ENCODE measurements around the gene TRA2B.

TRA2B gene

DNA sequence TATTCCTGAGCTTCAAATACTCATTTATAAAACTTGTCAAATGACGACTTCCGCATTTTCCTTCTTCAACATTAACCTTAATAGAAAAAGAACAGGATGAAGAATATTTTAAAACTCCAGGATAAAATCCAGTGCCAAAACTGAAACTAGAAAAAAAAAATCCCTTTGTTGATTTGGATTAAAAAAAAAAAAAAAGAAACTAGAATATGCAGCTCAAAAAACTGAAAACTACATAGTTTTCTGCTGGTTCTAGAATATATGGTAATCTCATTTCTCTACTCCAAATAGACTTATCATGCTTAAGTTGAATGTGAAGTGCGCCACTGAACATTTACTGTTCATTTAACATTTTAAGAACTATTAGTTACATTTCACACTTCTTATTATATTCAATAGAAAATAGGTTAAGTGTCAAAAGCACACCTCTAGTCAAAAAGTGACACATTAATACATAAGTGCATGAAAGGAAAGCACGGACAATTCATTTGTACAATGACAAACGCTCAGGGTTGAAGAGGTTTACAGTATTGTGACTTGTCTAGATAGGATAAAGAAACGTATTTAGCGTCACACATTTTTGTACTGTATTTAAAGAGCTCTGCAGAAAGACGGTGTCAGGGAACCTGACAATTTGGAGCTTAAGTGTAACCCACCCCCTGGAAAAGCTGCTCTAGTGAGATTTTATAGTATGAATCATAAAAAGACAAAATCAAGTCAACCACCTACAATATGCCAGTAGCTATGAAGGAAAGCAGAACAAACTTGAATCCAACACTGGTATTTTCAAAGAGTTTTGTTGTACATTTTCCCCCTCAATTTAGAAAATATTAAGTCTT is 5.8 kb downstream of the TRA2B start:
- TF ChIP-seq ZNF8 (CRISPR knock-in tag; IDR thresholded peaks at IDR 0.05) (no peak), TCF4 (CRISPR knock-in tag; IDR thresholded peaks at IDR 0.05; ENCODE audit: borderline replicate concordance) (no peak), ZNF70 (CRISPR knock-in tag; IDR thresholded peaks at IDR 0.05) (no peak), RARB (CRISPR knock-in tag; IDR thresholded peaks at IDR 0.05) (no peak), BACH2 (CRISPR knock-in tag; IDR thresholded peaks at IDR 0.05; ENCODE audit: borderline replicate concordance) (no peak), PPARA (CRISPR knock-in tag; IDR thresholded peaks at IDR 0.05; ENCODE audit: borderline replicate concordance) (no peak), ZC3H10 (CRISPR knock-in tag; IDR thresholded peaks at IDR 0.05) (no peak), GLIS3 (CRISPR knock-in tag; IDR thresholded peaks at IDR 0.05) (no peak), OSR1 (CRISPR knock-in tag; IDR thresholded peaks at IDR 0.05) (no peak), ISL1 (CRISPR knock-in tag; IDR thresholded peaks at IDR 0.05) (no peak), ZFP30 (CRISPR knock-in tag; IDR thresholded peaks at IDR 0.05) (no peak), ESRRG (CRISPR knock-in tag; IDR thresholded peaks at IDR 0.05) (no peak), TOX (CRISPR knock-in tag; IDR thresholded peaks at IDR 0.05; ENCODE audit: borderline replicate concordance) (no peak), ARNTL (CRISPR knock-in tag; IDR thresholded peaks at IDR 0.05; ENCODE audit: borderline replicate concordance, low read depth) (no peak)
- TF ChIP-seq, protein P1, sequence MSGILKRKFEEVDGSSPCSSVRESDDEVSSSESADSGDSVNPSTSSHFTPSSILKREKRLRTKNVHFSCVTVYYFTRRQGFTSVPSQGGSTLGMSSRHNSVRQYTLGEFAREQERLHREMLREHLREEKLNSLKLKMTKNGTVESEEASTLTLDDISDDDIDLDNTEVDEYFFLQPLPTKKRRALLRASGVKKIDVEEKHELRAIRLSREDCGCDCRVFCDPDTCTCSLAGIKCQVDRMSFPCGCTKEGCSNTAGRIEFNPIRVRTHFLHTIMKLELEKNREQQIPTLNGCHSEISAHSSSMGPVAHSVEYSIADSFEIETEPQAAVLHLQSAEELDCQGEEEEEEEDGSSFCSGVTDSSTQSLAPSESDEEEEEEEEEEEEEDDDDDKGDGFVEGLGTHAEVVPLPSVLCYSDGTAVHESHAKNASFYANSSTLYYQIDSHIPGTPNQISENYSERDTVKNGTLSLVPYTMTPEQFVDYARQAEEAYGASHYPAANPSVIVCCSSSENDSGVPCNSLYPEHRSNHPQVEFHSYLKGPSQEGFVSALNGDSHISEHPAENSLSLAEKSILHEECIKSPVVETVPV (CRISPR knock-in tag; IDR thresholded peaks at IDR 0.05), result no peak
- TF ChIP-seq, protein P2, sequence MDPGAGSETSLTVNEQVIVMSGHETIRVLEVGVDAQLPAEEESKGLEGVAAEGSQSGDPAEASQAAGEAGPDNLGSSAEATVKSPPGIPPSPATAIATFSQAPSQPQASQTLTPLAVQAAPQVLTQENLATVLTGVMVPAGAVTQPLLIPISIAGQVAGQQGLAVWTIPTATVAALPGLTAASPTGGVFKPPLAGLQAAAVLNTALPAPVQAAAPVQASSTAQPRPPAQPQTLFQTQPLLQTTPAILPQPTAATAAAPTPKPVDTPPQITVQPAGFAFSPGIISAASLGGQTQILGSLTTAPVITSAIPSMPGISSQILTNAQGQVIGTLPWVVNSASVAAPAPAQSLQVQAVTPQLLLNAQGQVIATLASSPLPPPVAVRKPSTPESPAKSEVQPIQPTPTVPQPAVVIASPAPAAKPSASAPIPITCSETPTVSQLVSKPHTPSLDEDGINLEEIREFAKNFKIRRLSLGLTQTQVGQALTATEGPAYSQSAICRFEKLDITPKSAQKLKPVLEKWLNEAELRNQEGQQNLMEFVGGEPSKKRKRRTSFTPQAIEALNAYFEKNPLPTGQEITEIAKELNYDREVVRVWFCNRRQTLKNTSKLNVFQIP (CRISPR knock-in tag; IDR thresholded peaks at IDR 0.05; ENCODE audit: borderline replicate concordance, low read depth), result no peak
- TF ChIP-seq, protein P3, sequence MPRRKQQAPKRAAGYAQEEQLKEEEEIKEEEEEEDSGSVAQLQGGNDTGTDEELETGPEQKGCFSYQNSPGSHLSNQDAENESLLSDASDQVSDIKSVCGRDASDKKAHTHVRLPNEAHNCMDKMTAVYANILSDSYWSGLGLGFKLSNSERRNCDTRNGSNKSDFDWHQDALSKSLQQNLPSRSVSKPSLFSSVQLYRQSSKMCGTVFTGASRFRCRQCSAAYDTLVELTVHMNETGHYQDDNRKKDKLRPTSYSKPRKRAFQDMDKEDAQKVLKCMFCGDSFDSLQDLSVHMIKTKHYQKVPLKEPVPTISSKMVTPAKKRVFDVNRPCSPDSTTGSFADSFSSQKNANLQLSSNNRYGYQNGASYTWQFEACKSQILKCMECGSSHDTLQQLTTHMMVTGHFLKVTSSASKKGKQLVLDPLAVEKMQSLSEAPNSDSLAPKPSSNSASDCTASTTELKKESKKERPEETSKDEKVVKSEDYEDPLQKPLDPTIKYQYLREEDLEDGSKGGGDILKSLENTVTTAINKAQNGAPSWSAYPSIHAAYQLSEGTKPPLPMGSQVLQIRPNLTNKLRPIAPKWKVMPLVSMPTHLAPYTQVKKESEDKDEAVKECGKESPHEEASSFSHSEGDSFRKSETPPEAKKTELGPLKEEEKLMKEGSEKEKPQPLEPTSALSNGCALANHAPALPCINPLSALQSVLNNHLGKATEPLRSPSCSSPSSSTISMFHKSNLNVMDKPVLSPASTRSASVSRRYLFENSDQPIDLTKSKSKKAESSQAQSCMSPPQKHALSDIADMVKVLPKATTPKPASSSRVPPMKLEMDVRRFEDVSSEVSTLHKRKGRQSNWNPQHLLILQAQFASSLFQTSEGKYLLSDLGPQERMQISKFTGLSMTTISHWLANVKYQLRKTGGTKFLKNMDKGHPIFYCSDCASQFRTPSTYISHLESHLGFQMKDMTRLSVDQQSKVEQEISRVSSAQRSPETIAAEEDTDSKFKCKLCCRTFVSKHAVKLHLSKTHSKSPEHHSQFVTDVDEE (CRISPR knock-in tag; IDR thresholded peaks at IDR 0.05), result no peak
- no peak for ATAC-seq

DNA sequence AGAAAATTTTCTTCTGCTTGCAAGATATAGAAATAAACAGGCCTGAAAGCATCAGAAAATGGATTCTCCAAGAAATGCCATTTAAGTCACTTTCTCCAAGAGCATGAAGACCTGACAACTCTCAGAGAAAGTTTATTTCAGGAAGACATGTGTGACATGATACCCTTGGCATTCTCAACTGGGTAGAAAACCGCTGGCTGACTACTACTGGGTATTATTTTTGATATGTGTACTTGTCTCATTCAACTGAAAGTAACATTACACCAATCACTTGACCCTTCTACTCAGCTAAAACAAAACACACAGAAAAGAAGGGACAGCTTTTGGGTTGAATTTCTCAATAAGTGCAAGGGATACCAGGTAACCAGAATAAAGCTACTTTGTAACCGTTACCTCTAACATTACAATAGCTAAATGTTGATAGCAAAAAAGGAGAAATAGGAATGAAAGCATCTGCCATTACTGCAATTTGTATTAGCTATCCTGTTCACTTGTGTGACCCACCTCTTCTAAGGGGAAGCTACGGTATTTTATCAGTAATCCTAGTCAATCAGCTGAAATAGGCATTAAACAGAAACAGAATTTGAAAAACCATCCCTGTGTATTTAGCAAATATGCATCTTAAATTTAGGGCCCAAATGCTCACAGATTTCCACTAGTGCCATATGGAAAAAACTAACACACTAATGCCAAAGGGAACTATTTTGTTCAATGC is 7.3 kb downstream of the TRA2B start:
- ATAC-seq, result peak; percentile 9; the same call in 2 of the 3 replicates

More for the DNA sequence above, 7.3 kb downstream of the TRA2B start:
- TF ChIP-seq, protein P1 (CRISPR knock-in tag; IDR thresholded peaks at IDR 0.05), result no peak
- TF ChIP-seq, protein P2 (CRISPR knock-in tag; IDR thresholded peaks at IDR 0.05; ENCODE audit: borderline replicate concordance, low read depth), result no peak
- TF ChIP-seq GLIS3 (CRISPR knock-in tag; IDR thresholded peaks at IDR 0.05) (no peak), ZNF565 (CRISPR knock-in tag; conservative IDR thresholded peaks at IDR 0.05; ENCODE audit: low read depth) (no peak), ZFP30 (CRISPR knock-in tag; IDR thresholded peaks at IDR 0.05) (no peak), CSDC2 (CRISPR knock-in tag; IDR thresholded peaks at IDR 0.05) (no peak), PPARA (CRISPR knock-in tag; IDR thresholded peaks at IDR 0.05; ENCODE audit: borderline replicate concordance) (no peak), ZNF8 (CRISPR knock-in tag; IDR thresholded peaks at IDR 0.05) (no peak), ZFP3 (CRISPR knock-in tag; IDR thresholded peaks at IDR 0.05) (no peak), ZC3H10 (CRISPR knock-in tag; IDR thresholded peaks at IDR 0.05) (no peak), RARB (CRISPR knock-in tag; IDR thresholded peaks at IDR 0.05) (no peak), ESRRG (CRISPR knock-in tag; IDR thresholded peaks at IDR 0.05) (no peak)
- TF ChIP-seq, protein P4, sequence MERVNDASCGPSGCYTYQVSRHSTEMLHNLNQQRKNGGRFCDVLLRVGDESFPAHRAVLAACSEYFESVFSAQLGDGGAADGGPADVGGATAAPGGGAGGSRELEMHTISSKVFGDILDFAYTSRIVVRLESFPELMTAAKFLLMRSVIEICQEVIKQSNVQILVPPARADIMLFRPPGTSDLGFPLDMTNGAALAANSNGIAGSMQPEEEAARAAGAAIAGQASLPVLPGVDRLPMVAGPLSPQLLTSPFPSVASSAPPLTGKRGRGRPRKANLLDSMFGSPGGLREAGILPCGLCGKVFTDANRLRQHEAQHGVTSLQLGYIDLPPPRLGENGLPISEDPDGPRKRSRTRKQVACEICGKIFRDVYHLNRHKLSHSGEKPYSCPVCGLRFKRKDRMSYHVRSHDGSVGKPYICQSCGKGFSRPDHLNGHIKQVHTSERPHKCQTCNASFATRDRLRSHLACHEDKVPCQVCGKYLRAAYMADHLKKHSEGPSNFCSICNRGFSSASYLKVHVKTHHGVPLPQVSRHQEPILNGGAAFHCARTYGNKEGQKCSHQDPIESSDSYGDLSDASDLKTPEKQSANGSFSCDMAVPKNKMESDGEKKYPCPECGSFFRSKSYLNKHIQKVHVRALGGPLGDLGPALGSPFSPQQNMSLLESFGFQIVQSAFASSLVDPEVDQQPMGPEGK (CRISPR knock-in tag; IDR thresholded peaks at IDR 0.05; ENCODE audit: borderline replicate concordance), result no peak
